Measurements from ENCODE around the gene NRG2.

DNA sequence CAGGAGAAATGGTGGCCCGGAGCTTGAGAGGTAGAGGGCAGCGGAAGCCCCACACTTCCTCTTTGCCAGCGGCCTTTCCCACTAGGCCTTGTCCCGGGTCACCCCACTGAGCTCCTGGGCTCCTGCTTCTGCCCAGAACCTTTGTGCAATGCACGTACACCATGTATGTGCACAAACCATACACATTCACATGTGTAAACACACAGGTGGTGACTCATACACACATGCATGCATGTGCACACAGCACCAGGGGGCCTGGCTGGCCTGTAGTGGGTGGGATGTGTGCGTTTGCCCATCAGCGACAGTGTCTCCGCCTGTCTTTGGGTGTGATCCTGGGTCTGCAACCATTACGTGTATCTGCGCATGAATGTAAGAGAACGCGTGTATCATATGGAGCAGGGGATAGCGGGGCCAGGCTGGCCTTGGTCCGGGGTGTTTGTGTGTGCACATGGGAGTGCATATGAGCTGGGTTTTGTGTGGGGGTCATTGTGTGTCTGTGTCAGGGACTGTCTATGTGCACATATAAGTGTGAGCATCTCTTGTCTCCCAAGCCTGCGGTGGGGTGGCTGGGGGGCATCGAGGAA is 203.8 kb downstream of the NRG2 start:
- TF ChIP-seq POLR2AphosphoS5 (IDR thresholded peaks at IDR 0.05; ENCODE audit: low read depth, low read length), result no peak
- TF ChIP-seq POLR2A (IDR thresholded peaks at IDR 0.05; ENCODE audit: low read depth, low read length), result no peak
- TF ChIP-seq TAF1 (IDR thresholded peaks at IDR 0.05; ENCODE audit: borderline replicate concordance, low read depth, low read length), result no peak
